ENCODE measurements around the gene GRIK4. TPM values are rescaled to one million over a fixed set of nuclear protein-coding genes. Genes with fewer than 3 reads are reported as not detected.

The GRIK4 gene
- total and polyA plus RNA-seq, 2 donors (not counting 1 experiment from before 2014, with no cell fraction given): 0.12 to 0.27 TPM

DNA sequence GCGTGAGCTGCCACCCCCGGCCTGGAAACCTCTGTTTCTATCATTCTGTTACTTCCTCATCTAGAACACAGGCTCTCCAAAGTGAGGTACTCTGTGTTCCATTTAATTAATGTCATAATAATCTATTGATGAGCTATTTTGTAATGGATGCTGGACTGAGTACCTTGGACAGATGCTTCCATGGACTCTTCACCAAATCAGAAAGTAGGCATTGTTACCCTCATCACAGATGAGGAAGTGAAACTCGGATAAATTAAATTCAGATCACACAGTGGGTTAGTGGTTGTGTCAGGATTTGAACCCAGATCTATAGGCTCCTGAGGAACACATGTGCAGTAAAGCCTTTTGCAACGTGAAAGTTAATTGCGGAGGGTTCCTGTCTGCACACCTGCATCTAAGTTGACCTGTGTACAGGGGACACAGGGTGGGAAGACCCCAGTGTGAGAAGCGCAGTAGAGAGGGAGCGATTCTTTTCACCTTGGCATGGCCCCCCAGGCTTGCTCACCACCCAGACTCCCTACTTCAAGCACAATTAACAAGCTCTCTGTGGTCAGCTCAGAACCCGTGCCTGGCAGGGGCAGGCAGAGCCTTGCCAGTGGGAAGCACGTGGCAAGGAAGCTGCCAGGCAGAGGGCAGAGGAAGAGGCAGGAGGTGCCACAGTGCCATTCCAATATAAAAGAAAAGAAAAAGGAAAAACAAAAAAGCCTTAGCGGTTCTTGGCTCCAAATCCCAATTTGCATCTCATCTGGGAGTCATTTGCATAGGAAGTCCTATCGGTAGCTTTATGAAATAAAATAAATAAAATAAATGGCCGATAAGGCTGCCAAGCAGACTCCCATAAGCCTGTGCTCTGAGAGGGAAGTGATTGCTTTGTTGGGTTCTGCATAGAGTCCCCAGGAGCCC is 239.3 kb downstream of the GRIK4 start:
- Mint-ChIP-seq H3K27ac (no peak overlapping the region), H3K4me1 (no peaks in the 10 kb centered on the region), H3K9me3 (ENCODE audit: insufficient read depth) (no peaks in the 10 kb centered on the region), H3K27me3 (peaks cover 9% of the 10 kb centered on the region), H3K4me3 (no peak overlapping the region)
- Histone ChIP-seq H3K27me3 (replicated peaks in 1 of 4; ENCODE audit: control extremely low read depth in 1 of 4, control insufficient read depth in 3 of 4, insufficient read depth in 4 of 4, low read length in 3 of 4) (no peaks in the 10 kb centered on the region), H4K20me1 (ENCODE audit: control insufficient read depth, insufficient read depth, low read length, poor library complexity, severe bottlenecking) (no peaks in the 10 kb centered on the region), H3K27ac (ENCODE audit: low read length in 2 of 2) (no peak overlapping the region), H3K4me1 (ENCODE audit: control insufficient read depth in 2 of 2, insufficient read depth in 2 of 2, low read length in 2 of 2) (no peaks in the 10 kb centered on the region), H3K9me3 (ENCODE audit: control extremely low read depth in 1 of 3, control insufficient read depth in 2 of 3, insufficient read depth in 1 of 3, low read length in 2 of 3) (peaks cover 0 to 3% (median 0%) of the 10 kb centered on the region in 3 donors), H3K9ac (ENCODE audit: low read length) (no peak overlapping the region), H3K36me3 (replicated peaks in 1 of 2; ENCODE audit: control extremely low read depth in 1 of 2, control insufficient read depth in 1 of 2, extremely low read depth in 1 of 2, insufficient read depth in 2 of 2, low read length in 1 of 2) (no peaks in the 10 kb centered on the region), H3K4me2 (replicated peaks; ENCODE audit: low read depth, low read length, poor library complexity, severe bottlenecking) (no peak overlapping the region), H3K79me2 (ENCODE audit: control insufficient read depth, insufficient read depth, low read length) (no peaks in the 10 kb centered on the region), H3K4me3 (ENCODE audit: control extremely low read depth in 1 of 5, extremely low read depth in 1 of 5, insufficient read depth in 1 of 5, low read depth in 2 of 5, low read length in 4 of 5) (no peak overlapping the region), H2AFZ (ENCODE audit: insufficient read depth, low read depth, low read length, poor library complexity, severe bottlenecking) (no peak overlapping the region)
- no peak for ATAC-seq (ENCODE audit: low read depth)
- CTCF ChIA-PET: no interaction called here
- TF ChIP-seq, protein P1, sequence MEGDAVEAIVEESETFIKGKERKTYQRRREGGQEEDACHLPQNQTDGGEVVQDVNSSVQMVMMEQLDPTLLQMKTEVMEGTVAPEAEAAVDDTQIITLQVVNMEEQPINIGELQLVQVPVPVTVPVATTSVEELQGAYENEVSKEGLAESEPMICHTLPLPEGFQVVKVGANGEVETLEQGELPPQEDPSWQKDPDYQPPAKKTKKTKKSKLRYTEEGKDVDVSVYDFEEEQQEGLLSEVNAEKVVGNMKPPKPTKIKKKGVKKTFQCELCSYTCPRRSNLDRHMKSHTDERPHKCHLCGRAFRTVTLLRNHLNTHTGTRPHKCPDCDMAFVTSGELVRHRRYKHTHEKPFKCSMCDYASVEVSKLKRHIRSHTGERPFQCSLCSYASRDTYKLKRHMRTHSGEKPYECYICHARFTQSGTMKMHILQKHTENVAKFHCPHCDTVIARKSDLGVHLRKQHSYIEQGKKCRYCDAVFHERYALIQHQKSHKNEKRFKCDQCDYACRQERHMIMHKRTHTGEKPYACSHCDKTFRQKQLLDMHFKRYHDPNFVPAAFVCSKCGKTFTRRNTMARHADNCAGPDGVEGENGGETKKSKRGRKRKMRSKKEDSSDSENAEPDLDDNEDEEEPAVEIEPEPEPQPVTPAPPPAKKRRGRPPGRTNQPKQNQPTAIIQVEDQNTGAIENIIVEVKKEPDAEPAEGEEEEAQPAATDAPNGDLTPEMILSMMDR (IDR thresholded peaks at IDR 0.05): no peak
- no peak for TF ChIP-seq EZH2 (IDR thresholded peaks at IDR 0.05; ENCODE audit: borderline replicate concordance, insufficient read depth, low read depth, low read length, poor library complexity, severe bottlenecking)
- POLR2A ChIA-PET: no interaction called here
- DNase-seq: no peak
- intact Hi-C loops (cut with micrococcal nuclease): no loop called here
- WGBS (ENCODE audit: insufficient coverage): 74% methylated on average over 7 of the region's 12 CpGs

DNA sequence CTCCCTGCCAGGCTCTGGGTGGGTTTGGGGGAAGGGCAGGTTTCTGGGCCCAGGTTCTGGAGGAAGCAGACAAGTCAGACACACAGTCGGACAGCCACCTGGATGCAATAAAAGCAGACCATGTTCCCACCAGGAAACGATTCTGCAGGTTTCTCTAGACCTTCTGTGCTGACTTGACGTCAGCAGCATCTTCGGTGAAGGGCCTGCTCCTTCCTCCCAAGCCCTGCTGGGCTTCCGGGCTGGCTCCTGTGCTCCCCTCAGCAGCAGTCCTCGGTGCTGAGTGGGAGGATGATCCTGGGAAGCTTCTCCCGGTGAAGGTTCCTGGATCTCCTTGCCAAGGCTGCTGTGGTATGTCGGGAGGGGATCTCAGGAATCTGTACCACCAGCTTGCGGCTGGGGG is 240.0 kb downstream of the GRIK4 start:
- WGBS (ENCODE audit: insufficient coverage): 72% methylated on average over 9 of the region's 9 CpGs
- no peak overlapping the region for H3K4me3 Mint-ChIP-seq
- Histone ChIP-seq H3K4me2 (replicated peaks; ENCODE audit: low read depth, low read length, poor library complexity, severe bottlenecking) (no peak overlapping the region), H3K79me2 (ENCODE audit: control insufficient read depth, insufficient read depth, low read length) (no peaks in the 10 kb centered on the region), H3K9ac (ENCODE audit: low read length) (no peak overlapping the region), H3K36me3 (replicated peaks in 1 of 2; ENCODE audit: control extremely low read depth in 1 of 2, control insufficient read depth in 1 of 2, extremely low read depth in 1 of 2, insufficient read depth in 2 of 2, low read length in 1 of 2) (no peaks in the 10 kb centered on the region), H3K4me3 (ENCODE audit: control extremely low read depth in 1 of 5, extremely low read depth in 1 of 5, insufficient read depth in 1 of 5, low read depth in 2 of 5, low read length in 4 of 5) (no peak overlapping the region), H3K27me3 (replicated peaks in 1 of 4; ENCODE audit: control extremely low read depth in 1 of 4, control insufficient read depth in 3 of 4, insufficient read depth in 4 of 4, low read length in 3 of 4) (no peaks in the 10 kb centered on the region), H4K20me1 (ENCODE audit: control insufficient read depth, insufficient read depth, low read length, poor library complexity, severe bottlenecking) (no peaks in the 10 kb centered on the region), H3K9me3 (ENCODE audit: control extremely low read depth in 1 of 3, control insufficient read depth in 2 of 3, insufficient read depth in 1 of 3, low read length in 2 of 3) (peaks cover 0 to 3% (median 0%) of the 10 kb centered on the region in 3 donors), H3K27ac (ENCODE audit: low read length in 2 of 2) (no peak overlapping the region), H3K4me1 (ENCODE audit: control insufficient read depth in 2 of 2, insufficient read depth in 2 of 2, low read length in 2 of 2) (no peaks in the 10 kb centered on the region), H2AFZ (ENCODE audit: insufficient read depth, low read depth, low read length, poor library complexity, severe bottlenecking) (no peak overlapping the region)
- TF ChIP-seq, protein P1 (IDR thresholded peaks at IDR 0.05): no peak
- TF ChIP-seq EZH2 (IDR thresholded peaks at IDR 0.05; ENCODE audit: borderline replicate concordance, insufficient read depth, low read depth, low read length, poor library complexity, severe bottlenecking): no peak
- intact Hi-C loops (cut with micrococcal nuclease): no loop called here
- H3K27me3 Mint-ChIP-seq: peaks cover 14% of the 10 kb centered on the region
- DNase-seq (no peak), ATAC-seq (ENCODE audit: low read depth) (no peak)
- ChIA-PET CTCF (no interaction called here), POLR2A (no interaction called here)
- no peak overlapping the region for H3K27ac Mint-ChIP-seq
- no peaks in the 10 kb centered on the region for H3K4me1 Mint-ChIP-seq
- no peaks in the 10 kb centered on the region for H3K9me3 Mint-ChIP-seq (ENCODE audit: insufficient read depth)
